BLaER1 treated with 17β-estradiol and CSF1 and Interleukin-3, amounts not matched to agents 10 nM and 100 nM (cell line): ENCODE results near the gene ZFR.
"Not testable (repeated sequence)": the region's sequence is repeated elsewhere in the genome, so short reads cannot be mapped to it uniquely, and the experiment has no call there.

Experiments used
- H3K27ac ChIP-seq, 11 experiments: shearing (Covaris generic); formaldehyde crosslinking; 2 replicates each; pipeline ENCODE4 v1.8.1; 2022
- H3K27me3 ChIP-seq, 11 experiments: shearing (Covaris generic); formaldehyde crosslinking; 2 replicates each; pipeline ENCODE4 v1.8.1; 2022
- H3K36me3 ChIP-seq, 11 experiments: shearing (Covaris generic); formaldehyde crosslinking; 2 replicates each; pipeline ENCODE4 v1.8.1; 2022
- H3K4me1 ChIP-seq, 10 experiments: shearing (Covaris generic); formaldehyde crosslinking; 2 replicates each; pipeline ENCODE4 v1.8.1; 2022
- H3K4me2 ChIP-seq, 11 experiments: shearing (Covaris generic); formaldehyde crosslinking; 2 replicates each; pipeline ENCODE4 v1.8.1; 2022
- H3K4me3 ChIP-seq, 10 experiments: shearing (Covaris generic); formaldehyde crosslinking; 2 replicates each; pipeline ENCODE4 v1.8.1; 2022
- H3K9ac ChIP-seq, 11 experiments: shearing (Covaris generic); formaldehyde crosslinking; 2 replicates each; pipeline ENCODE4 v1.8.1; 2022
- H3K9me3 ChIP-seq, 11 experiments: shearing (Covaris generic); formaldehyde crosslinking; replicated peaks in 1 of 11; 2 replicates each; pipeline ENCODE4 v1.8.1; 2022
- H4K20me1 ChIP-seq, 11 experiments: shearing (Covaris generic); formaldehyde crosslinking; 2 replicates each; pipeline ENCODE4 v1.8.1; 2022
- Cebpa-rat ChIP-seq, 11 experiments: shearing (Covaris generic); IDR thresholded peaks; 2 replicates each; pipeline ENCODE4 v1.8.1; 2022

Gene ZFR

DNA sequence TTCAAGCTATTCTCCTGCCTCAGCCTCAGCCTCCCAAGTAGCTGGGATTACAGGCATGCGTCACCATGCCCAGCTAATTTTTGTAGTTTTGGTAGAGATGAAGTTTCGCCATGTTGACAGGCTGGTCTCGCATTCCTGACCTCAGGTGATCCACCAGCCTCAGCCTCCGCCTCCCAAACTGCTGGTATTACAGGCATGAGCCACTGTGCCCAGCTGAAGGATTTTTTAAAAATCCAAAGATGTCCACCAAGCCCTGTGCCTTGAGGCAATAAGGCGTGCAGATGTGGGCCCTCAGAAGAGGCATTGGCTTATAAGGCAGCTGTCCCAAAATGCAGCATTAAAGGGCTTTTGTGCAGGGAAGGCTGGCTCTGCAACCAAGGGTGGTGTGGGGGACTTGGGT, 10.3 kb upstream of the ZFR start:
- H4K20me1 ChIP-seq: no peaks in the 10 kb centered on the region
- no peak overlapping the region for H3K4me3 ChIP-seq
- no peak for TF ChIP-seq Cebpa-rat (IDR thresholded peaks at IDR 0.05)
- H3K27me3 ChIP-seq: no peaks in the 10 kb centered on the region
- no peaks in the 10 kb centered on the region for H3K36me3 ChIP-seq
- no peak overlapping the region for H3K9ac ChIP-seq
- no peak overlapping the region for H3K27ac ChIP-seq
- H3K4me1 ChIP-seq: no peaks in the 10 kb centered on the region
- no peak overlapping the region for H3K4me2 ChIP-seq
- H3K9me3 ChIP-seq: peaks cover 0 to 10% (median 0%) of the 10 kb centered on the region in 11 experiments; a peak in 1 of 22 replicates

DNA sequence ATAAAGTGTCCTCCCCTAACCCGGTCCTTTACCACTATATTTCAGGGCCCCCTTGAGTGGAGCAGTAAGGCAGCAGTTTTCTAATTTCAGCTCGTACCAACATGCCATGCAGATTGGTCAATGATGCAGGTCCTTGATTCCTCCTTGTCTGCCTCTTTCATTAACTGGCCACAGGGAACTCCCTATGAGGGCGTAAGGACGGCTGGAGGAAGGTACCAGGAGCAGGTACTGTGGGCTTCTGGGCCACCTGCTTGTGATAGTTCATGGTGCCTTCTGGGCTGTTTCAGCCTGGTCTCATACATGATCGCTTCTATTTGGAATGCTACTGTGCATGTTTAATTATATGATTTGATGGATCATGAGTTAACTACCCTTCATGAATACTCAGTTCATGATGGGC, 9.4 kb upstream of the ZFR start:
- H3K4me2 ChIP-seq: no peak overlapping the region
- H3K9me3 ChIP-seq: peaks cover 0 to 9% (median 0%) of the 10 kb centered on the region in 11 experiments; a peak in 1 of 22 replicates
- H3K36me3 ChIP-seq: no peaks in the 10 kb centered on the region
- no peaks in the 10 kb centered on the region for H3K27me3 ChIP-seq
- H3K27ac ChIP-seq: no peak overlapping the region
- no peak overlapping the region for H3K9ac ChIP-seq
- H3K4me3 ChIP-seq: no peak overlapping the region
- H4K20me1 ChIP-seq: no peaks in the 10 kb centered on the region
- no peak for TF ChIP-seq Cebpa-rat (IDR thresholded peaks at IDR 0.05)
- H3K4me1 ChIP-seq: no peaks in the 10 kb centered on the region

DNA sequence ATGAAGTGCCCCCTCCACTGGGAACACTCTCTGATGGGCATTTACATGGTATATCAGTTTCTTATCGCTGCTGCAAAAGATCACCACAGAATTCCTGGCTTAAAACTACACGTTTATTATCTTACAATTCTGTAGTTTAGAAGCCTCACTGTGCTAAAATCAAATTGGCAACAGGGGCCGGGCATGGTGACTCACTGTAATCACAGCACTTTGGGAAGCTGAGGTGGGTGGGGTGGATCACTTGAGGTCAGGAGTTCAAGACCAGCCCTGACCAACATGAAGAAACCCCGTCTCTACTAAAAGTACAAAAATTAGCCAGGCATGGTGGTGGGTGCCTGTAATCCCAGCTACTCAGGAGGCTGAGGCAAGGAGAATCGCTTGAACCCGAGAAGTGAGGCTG, 7.8 kb upstream of the ZFR start:
- H3K27ac ChIP-seq, H4K20me1 ChIP-seq, H3K9ac ChIP-seq, H3K27me3 ChIP-seq, H3K36me3 ChIP-seq, H3K4me3 ChIP-seq, H3K4me1 ChIP-seq, H3K4me2 ChIP-seq, H3K9me3 ChIP-seq: not testable (repeated sequence)

DNA sequence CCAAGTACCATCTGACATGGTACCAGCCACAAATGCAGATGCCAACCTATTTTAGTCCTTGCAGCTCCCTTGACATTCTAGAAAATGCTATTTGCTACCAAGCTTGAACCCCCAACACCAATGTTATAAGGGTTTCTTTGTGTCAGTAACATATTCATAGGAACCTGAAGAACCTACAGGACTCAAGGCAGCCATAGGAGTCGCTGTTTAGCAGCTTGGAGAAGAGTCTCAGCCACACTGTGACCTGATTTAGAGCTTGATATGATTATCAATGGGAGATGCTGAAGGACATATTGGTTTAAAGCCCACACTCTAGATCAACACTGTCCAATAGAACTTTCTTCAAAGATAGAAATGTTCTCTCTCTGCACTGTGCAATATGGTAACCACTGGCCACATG, 6.4 kb upstream of the ZFR start:
- Histone ChIP-seq H3K4me1 (peaks cover 0 to 11% (median 0%) of the 10 kb centered on the region in 10 experiments; a peak in 6 of 20 replicates), H4K20me1 (no peaks in the 10 kb centered on the region), H3K9me3 (no peaks in the 10 kb centered on the region), H3K36me3 (no peaks in the 10 kb centered on the region), H3K27me3 (no peaks in the 10 kb centered on the region), H3K4me2 (no peak overlapping the region), H3K27ac (no peak overlapping the region), H3K9ac (no peak overlapping the region), H3K4me3 (no peak overlapping the region)
- no peak for TF ChIP-seq Cebpa-rat (IDR thresholded peaks at IDR 0.05)

DNA sequence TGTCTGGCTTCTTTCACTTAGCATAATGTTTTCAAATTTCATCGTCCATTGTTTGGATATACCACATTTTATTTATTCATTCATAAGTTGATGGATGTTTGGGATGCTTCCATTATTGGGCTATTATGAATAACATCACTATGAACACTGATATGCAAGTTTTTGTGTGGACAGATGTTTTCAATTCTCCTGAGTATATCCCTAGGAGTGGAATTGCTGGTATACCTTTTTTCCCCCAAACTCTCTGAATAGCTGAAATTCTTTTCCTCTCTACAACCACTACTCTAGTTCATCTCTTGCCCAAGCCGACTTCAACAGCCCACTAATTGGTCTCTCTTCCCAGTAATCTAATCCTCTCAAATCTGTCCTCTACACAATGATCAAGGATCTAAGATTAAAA, 4.7 kb upstream of the ZFR start:
- no peak for TF ChIP-seq Cebpa-rat (IDR thresholded peaks at IDR 0.05)
- H3K9ac ChIP-seq: no peak overlapping the region

DNA sequence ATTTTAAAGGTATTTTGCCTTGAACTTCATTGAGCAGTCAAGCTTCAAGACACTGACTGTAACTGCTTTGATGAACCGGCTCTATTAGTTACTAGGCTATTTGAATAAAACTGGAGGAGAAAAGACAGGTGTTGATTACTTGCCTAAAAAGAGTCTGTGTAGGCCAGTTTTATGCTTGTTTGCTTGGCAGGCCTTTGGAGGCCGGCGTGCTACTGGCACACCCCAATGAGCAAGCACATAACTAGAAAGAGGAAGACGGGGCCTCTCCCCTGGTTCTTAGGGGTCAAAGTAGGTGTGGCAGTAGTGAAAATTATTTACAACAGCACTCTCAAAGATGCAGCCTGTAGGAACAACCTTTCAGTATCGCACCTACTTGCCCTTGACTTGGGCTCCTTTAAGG, 2.1 kb upstream of the ZFR start:
- Histone ChIP-seq H3K9ac (no peak overlapping the region), H3K9me3 (no peaks in the 10 kb centered on the region), H3K4me1 (peaks cover 14 to 38% (median 23%) of the 10 kb centered on the region in 10 experiments), H3K36me3 (peaks cover 0 to 13% (median under 1%) of the 10 kb centered on the region in 11 experiments; a peak in 14 of 22 replicates), H3K27ac (peak overlapping the region in 1 of 11 experiments; percentile 7; a peak in 1 of 22 replicates), H3K4me3 (no peak overlapping the region), H3K27me3 (no peaks in the 10 kb centered on the region), H4K20me1 (peaks cover 13 to 21% (median 20%) of the 10 kb centered on the region in 11 experiments; a peak in 18 of 22 replicates), H3K4me2 (peak overlapping the region in 4 of 11 experiments; percentile 12 to 83 (median 43); a peak in 5 of 22 replicates)
- no peak for TF ChIP-seq Cebpa-rat (IDR thresholded peaks at IDR 0.05)

More for the DNA sequence above, 4.7 kb upstream of the ZFR start:
- Histone ChIP-seq H3K9me3 (no peaks in the 10 kb centered on the region), H3K27me3 (no peaks in the 10 kb centered on the region), H3K36me3 (no peaks in the 10 kb centered on the region), H3K4me1 (peaks cover 0 to 23% (median 11%) of the 10 kb centered on the region in 10 experiments; a peak in 17 of 20 replicates), H3K27ac (no peak overlapping the region), H3K4me3 (no peak overlapping the region), H3K4me2 (no peak overlapping the region), H4K20me1 (no peaks in the 10 kb centered on the region)

DNA sequence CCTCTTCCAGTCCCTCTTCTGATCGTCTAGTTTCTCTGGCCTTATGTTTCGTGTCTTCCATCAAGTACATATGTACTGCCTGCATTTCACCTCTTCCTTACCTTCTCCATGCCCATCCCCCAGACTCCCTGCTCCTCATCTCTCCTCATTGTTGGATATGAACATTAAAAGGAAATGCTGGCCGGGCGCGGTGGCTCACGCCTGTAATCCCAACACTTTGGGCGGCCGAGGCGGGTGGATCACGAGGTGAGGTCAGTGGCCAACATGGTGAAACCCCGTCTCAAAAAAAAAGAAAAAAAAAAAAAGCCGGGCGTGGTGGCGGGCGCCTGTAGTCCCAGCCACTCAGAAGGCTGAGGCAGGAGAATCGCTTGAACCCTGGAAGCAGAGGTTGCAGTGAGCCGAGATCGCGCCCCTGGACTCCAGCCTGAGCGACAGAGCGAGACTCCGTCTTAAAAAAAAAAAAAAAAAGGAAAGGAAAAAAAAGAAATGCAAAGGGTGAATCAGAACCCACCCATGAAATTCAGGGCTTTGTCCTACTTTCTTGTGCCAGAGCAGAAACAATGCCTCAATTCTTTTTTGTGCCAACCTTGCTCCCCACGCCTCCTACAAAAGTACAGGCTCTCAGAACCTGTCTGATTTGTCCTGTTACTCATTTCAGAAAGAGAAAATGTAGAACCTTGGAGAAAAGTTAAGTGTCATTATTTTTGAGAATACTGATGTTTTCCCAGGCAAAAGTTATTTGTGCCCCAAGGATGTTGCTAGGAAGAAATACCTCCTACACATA, 1.5 kb upstream of the ZFR start:
- Histone ChIP-seq H3K36me3 (peaks cover 0 to 19% (median 7%) of the 10 kb centered on the region in 11 experiments; a peak in 18 of 22 replicates), H3K4me3 (no peak overlapping the region), H3K27ac (peak overlapping the region in 1 of 11 experiments; percentile 7; a peak in 1 of 22 replicates), H3K27me3 (no peaks in the 10 kb centered on the region), H3K4me2 (peak overlapping the region in 5 of 11 experiments; percentile 12 to 83 (median 76); a peak in 6 of 22 replicates), H3K9me3 (peaks cover 0 to 5% (median 0%) of the 10 kb centered on the region in 11 experiments; a peak in 4 of 22 replicates), H3K4me1 (peaks cover 20 to 44% (median 23%) of the 10 kb centered on the region in 10 experiments), H3K9ac (no peak overlapping the region), H4K20me1 (peaks cover 13 to 27% (median 25%) of the 10 kb centered on the region in 11 experiments; a peak in 19 of 22 replicates)
- TF ChIP-seq Cebpa-rat (IDR thresholded peaks at IDR 0.05): no peak

DNA sequence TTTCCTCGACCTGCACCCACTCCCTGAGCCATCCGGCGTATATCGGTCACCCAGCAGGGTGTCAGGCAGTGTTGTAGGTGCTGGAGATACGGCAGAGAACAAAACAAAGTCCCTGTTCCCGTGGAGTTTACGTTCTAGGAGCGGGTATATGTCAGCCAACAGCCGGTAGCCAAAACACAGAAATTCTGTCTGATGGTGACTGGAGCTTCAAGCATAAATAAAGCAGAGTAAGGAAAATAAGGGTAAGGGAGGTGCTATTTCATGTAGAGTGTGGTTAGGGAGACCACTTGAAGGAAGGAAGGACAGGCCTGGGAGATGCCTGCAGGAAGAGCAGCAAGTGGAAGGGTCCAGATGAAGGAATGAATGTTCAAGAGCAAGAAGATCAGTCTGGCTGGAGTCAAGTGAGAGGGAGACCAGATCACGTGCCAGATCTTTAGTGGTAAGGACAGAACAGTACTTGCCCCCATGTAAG, 783 bp upstream of the ZFR start:
- no peaks in the 10 kb centered on the region for H3K27me3 ChIP-seq
- peaks cover 0 to 26% (median 14%) of the 10 kb centered on the region in 11 experiments; a peak in 20 of 22 replicates for H3K36me3 ChIP-seq
- peak overlapping the region in 2 of 11 experiments; percentile 98 to 99; a peak in 3 of 22 replicates for H3K9ac ChIP-seq
- H4K20me1 ChIP-seq: peaks cover 13 to 34% (median 32%) of the 10 kb centered on the region in 11 experiments; a peak in 19 of 22 replicates
- peak overlapping the region; percentile 48 to 92 (median 82) for H3K4me2 ChIP-seq
- H3K4me1 ChIP-seq: peaks cover 20 to 50% (median 23%) of the 10 kb centered on the region in 10 experiments
- peak overlapping the region in 5 of 10 experiments; percentile 90 to 97 (median 93); a peak in 4 of 20 replicates for H3K4me3 ChIP-seq
- peak overlapping the region in 2 of 11 experiments; percentile 94 to 96; a peak in 4 of 22 replicates for H3K27ac ChIP-seq
- H3K9me3 ChIP-seq: peaks cover 0 to 10% (median 0%) of the 10 kb centered on the region in 11 experiments; a peak in 4 of 22 replicates
- TF ChIP-seq Cebpa-rat (IDR thresholded peaks at IDR 0.05): no peak
